HG02870 (cell line): Measurements from ENCODE around the gene IL7R.
"Not testable (repeated sequence)": the region's sequence is repeated elsewhere in the genome, so short reads cannot be mapped to it uniquely, and the experiment has no call there.

Experiments used
- ATAC-seq: cut with Tn5 transposase; IDR thresholded peaks from one replicate; pipeline ENCODE4 v1.9.1; 2021; ENCODE audit warnings: mild to moderate bottlenecking, moderate library complexity; ENCODE audit not compliant: unreplicated experiment

Gene IL7R

GRCh38 chr5:35838370-35839042, 18.2 kb upstream of the IL7R start:
- ATAC-seq, result no peak

- no peak for ATAC-seq
Observed at GRCh38 chr5:35842856-35843255, 13.8 kb upstream of the IL7R start.

GRCh38 chr5:35845508-35845907, 11.2 kb upstream of the IL7R start:
- ATAC-seq, result not testable (repeated sequence)

GRCh38 chr5:35847491-35847890, 9.2 kb upstream of the IL7R start:
- ATAC-seq, result no peak

GRCh38 chr5:35847961-35848360, 8.7 kb upstream of the IL7R start:
- no peak for ATAC-seq

- no peak for ATAC-seq
Observed at GRCh38 chr5:35849860-35850259, 6.8 kb upstream of the IL7R start.

GRCh38 chr5:35850967-35851680, 5.6 kb upstream of the IL7R start:
- no peak for ATAC-seq

GRCh38 chr5:35852084-35852734, 4.5 kb upstream of the IL7R start:
- ATAC-seq, result peak; percentile 49

GRCh38 chr5:35852773-35853172, 3.9 kb upstream of the IL7R start:
- no peak for ATAC-seq

GRCh38 chr5:35853631-35854030, 3.1 kb upstream of the IL7R start:
- no peak for ATAC-seq

- no peak for ATAC-seq
Observed at GRCh38 chr5:35854248-35854647, 2.4 kb upstream of the IL7R start.

GRCh38 chr5:35855187-35855586, 1.5 kb upstream of the IL7R start:
- no peak for ATAC-seq

- ATAC-seq, result not testable (repeated sequence)
Observed at GRCh38 chr5:35856186-35856764, 416 bp upstream of the IL7R start.

- no peak for ATAC-seq
Observed at GRCh38 chr5:35857606-35858205, 1.0 kb downstream of the IL7R start.

- no peak for ATAC-seq
Observed at GRCh38 chr5:35859101-35859661, 2.5 kb downstream of the IL7R start.

- ATAC-seq, result no peak
Observed at GRCh38 chr5:35860686-35861085, 4.0 kb downstream of the IL7R start.

GRCh38 chr5:35861718-35862117, 5.0 kb downstream of the IL7R start:
- ATAC-seq, result no peak

- ATAC-seq, result no peak
Observed at GRCh38 chr5:35862126-35862525, 5.4 kb downstream of the IL7R start.

- peak; percentile 75 for ATAC-seq
Observed at GRCh38 chr5:35863159-35863558, 6.5 kb downstream of the IL7R start.

- ATAC-seq, result no peak
Observed at GRCh38 chr5:35867998-35868397, 11.3 kb downstream of the IL7R start.

- ATAC-seq, result no peak
Observed at GRCh38 chr5:35869685-35870277, 13.1 kb downstream of the IL7R start.
